Measurements from ENCODE around the gene RSPH10B2. TPM values are rescaled to one million over a fixed set of nuclear protein-coding genes. Genes with fewer than 3 reads are reported as not detected.
"Not testable (repeated sequence)": the region's sequence is repeated elsewhere in the genome, so short reads cannot be mapped to it uniquely, and the experiment has no call there.

Gene RSPH10B2
- total RNA-seq (2012; rRNA removed): under 0.01 TPM in 1 of 2 replicates, not detected in the other

DNA sequence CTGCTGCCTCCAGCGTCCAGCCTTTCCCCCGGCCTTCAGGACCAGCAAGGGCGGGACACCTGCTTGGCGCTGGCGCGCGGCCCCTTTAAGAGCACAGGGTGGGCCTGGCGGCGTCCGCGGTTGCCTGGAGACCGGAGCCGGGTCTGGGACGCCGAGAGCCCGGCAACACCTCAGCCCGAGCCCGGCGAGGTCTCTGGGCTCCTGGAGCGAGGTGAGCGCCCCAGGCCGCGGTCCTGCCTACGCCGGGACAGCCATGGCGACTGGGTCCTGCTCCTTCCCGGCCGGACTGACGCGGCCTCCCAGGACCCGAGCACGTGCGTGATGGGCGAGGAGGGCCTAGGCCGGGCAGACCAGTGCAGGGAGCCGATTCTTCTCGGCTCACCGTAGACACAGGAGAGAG is at the start of gene RSPH10B2:
Gene RSPH10B2 (plus strand): TSS at position 140 of the 400 bp plus-strand sequence. CDS start 3,575 bp downstream, outside the sequence.
- not testable (repeated sequence) for H3K9me3 ChIP-seq (replicated peaks; ENCODE audit: low read length); H3K4me2 ChIP-seq (ENCODE audit: low read length); H3K36me3 ChIP-seq (ENCODE audit: insufficient read depth, low read length); H3K4me1 ChIP-seq (ENCODE audit: control insufficient read depth, insufficient read depth, low read length); H3K27me3 ChIP-seq (ENCODE audit: control insufficient read depth, insufficient read depth, low read length); H3K9ac ChIP-seq (ENCODE audit: low read depth, low read length); H3K4me3 ChIP-seq (ENCODE audit: low read length)

DNA sequence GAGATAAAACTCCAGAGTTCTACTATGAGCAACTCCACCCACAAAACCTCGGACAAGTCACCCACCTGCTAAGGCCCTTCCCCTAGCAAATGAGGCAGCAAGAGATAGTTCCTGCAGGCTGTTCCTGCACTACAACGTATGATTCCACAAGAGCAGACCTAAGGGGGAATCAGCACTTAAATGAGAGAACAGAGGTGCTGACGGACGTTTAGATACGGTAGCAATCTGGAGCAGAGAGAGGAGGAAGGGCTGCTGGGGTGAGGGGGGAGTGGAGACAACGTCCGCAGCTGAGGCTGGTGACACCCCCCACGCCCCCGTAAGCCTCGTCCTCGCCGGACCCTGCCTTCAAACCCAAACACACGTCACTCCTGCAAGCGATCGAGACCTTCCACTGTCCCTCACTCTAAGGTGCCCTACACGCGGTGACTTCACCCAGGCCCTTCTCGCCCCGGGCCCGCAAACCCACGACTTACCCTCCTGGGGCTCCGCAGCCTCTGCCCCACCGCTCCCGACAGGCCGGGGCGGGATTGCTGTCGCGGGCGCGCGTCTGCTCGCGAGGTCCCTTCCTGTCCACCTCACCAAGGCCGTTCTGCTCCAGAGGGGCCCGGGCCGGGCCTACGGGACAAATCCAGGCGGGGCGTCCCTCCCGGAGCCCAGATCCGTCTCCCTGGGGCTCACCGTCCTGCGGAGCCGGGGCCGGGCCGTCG is 47.8 kb upstream of the RSPH10B2 start:
- H3K4me2 ChIP-seq (ENCODE audit: low read length): peak overlapping the region; percentile 80
- peak overlapping the region; percentile 96 for H3K9ac ChIP-seq (ENCODE audit: low read depth, low read length)
- peaks cover 9% of the 10 kb centered on the region for H3K9me3 ChIP-seq (replicated peaks; ENCODE audit: low read length)
- peaks cover 3% of the 10 kb centered on the region for H3K4me1 ChIP-seq (ENCODE audit: control insufficient read depth, insufficient read depth, low read length)
- H3K27me3 ChIP-seq (ENCODE audit: control insufficient read depth, insufficient read depth, low read length): no peaks in the 10 kb centered on the region
- H3K36me3 ChIP-seq (ENCODE audit: insufficient read depth, low read length): peaks cover 20% of the 10 kb centered on the region
- H3K4me3 ChIP-seq (ENCODE audit: low read length): peak overlapping the region; percentile 84

DNA sequence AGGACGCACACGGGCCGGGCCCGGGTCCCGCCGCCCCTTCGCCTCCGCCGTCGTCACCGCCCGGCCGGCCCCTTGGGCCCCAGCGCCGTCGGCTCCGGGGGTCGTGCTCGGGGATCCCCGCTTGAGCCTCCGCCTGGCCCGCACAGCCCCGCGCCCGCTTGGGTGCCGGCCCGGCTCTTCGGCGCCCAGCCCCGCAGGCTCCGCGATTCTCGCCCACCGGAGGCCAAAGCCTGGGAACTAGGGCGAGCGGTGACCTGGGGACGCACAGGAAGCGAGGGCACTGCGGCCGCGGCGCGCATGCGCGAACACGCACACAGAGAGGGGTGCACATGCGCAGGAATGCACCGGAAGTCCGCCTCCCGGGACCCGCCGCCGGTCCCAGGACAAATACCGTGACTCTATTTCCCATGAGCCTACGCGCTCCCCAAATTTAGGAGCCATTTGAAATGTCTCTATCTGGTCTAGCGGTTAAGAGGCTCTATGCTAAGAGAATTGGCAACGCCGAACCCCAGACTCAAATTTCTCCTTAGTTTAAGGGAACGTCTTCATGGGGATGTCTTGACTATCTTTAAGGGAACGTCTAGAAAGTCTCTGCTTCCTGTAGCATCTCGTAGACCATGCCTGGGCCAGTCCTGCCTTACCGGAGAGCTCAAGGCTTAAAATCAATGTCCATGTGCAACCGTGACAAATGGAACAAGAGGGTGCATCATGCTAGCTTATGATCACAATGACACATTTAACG is 47.1 kb upstream of the RSPH10B2 start, which contains the start of gene ZNF12:
Gene ZNF12 (minus strand): TSS at position 282 of the 742 bp plus-strand sequence. CDS start 1,774 bp downstream, outside the sequence.
- H3K4me2 ChIP-seq (ENCODE audit: low read length): peak within 1 kb of the TSS; percentile 80
- H3K27me3 ChIP-seq (ENCODE audit: control insufficient read depth, insufficient read depth, low read length): no peaks in the 10 kb centered on the region
- H3K4me1 ChIP-seq (ENCODE audit: control insufficient read depth, insufficient read depth, low read length): peaks cover 3% of the 10 kb centered on the region
- H3K9ac ChIP-seq (ENCODE audit: low read depth, low read length): peak within 1 kb of the TSS; percentile 96
- peaks cover 9% of the 10 kb centered on the region for H3K9me3 ChIP-seq (replicated peaks; ENCODE audit: low read length)
- H3K4me3 ChIP-seq (ENCODE audit: low read length): peak within 1 kb of the TSS; percentile 84
- H3K36me3 ChIP-seq (ENCODE audit: insufficient read depth, low read length): peaks cover 13% of the 10 kb centered on the region

DNA sequence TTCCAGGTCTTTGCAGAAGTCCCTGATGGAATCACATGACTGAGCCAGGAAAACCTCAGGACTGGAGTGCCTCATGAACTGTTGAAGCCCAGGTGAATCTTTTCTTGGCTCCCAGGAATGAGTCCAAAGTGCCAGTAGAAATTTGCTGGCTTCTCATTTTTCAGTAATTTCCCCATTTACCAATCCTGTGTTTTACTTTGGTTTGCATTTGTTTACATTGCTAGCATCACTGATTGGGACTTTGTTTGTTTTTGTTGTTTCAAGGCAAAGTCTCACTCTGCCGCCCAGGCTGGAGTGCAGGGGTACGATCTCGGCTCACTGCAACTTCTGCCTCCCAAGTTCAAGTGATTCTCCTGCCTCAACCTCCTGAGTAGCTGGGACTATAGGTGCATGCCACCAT is 45.6 kb upstream of the RSPH10B2 start:
- H3K27me3 ChIP-seq (ENCODE audit: control insufficient read depth, insufficient read depth, low read length): no peaks in the 10 kb centered on the region
- H3K9me3 ChIP-seq (replicated peaks; ENCODE audit: low read length): peaks cover 4% of the 10 kb centered on the region
- no peak overlapping the region for H3K9ac ChIP-seq (ENCODE audit: low read depth, low read length)
- H3K36me3 ChIP-seq (ENCODE audit: insufficient read depth, low read length): peaks cover 7% of the 10 kb centered on the region
- no peak overlapping the region for H3K4me3 ChIP-seq (ENCODE audit: low read length)
- peaks cover 3% of the 10 kb centered on the region for H3K4me1 ChIP-seq (ENCODE audit: control insufficient read depth, insufficient read depth, low read length)
- H3K4me2 ChIP-seq (ENCODE audit: low read length): no peak overlapping the region

DNA sequence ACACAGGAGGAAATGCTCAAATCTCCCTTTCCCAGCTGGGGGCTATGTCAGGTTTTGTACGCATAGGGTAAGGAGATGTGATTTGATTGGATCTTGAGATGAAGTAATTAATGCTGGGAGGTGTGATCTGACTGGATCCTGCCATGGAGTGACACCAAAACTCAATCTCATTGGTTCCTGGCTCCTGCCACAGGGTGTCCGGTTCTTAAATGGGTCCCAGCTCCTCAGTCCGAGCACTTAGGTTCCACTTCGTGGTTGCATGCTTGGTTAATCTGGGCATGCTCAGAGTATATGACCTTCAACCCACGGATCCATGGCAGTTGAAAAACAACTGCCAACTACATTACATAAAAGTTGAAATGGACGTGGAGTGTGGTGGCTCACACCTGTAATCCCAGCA is 44.1 kb upstream of the RSPH10B2 start:
- Histone ChIP-seq H3K4me3 (ENCODE audit: low read length) (no peak overlapping the region), H3K4me2 (ENCODE audit: low read length) (no peak overlapping the region), H3K27me3 (ENCODE audit: control insufficient read depth, insufficient read depth, low read length) (no peaks in the 10 kb centered on the region), H3K36me3 (ENCODE audit: insufficient read depth, low read length) (no peaks in the 10 kb centered on the region), H3K9me3 (replicated peaks; ENCODE audit: low read length) (no peaks in the 10 kb centered on the region), H3K9ac (ENCODE audit: low read depth, low read length) (no peak overlapping the region), H3K4me1 (ENCODE audit: control insufficient read depth, insufficient read depth, low read length) (peaks cover 3% of the 10 kb centered on the region)

DNA sequence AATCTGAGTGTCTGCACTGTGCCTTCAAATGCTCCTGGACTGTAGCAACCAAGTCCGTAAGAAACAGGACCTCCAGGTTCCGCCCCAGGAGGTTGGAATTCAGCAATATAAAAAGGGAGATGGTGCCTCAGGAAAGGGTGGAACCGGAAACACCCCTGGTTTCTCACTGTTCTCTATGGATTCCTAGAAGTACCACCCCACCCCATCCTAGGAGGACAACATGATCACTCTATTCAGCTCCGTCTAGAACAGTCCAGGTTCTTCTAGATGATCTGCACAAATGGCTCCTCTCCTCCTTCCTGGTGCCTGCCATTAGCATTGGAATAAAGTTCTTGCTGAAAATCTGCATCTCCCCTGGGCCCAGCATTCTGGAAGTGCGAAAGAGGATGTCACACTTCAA is 39.5 kb upstream of the RSPH10B2 start:
- H3K4me1 ChIP-seq (ENCODE audit: control insufficient read depth, insufficient read depth, low read length): no peaks in the 10 kb centered on the region
- H3K36me3 ChIP-seq (ENCODE audit: insufficient read depth, low read length): no peaks in the 10 kb centered on the region
- H3K9me3 ChIP-seq (replicated peaks; ENCODE audit: low read length): no peaks in the 10 kb centered on the region
- H3K4me3 ChIP-seq (ENCODE audit: low read length): no peak overlapping the region
- no peak overlapping the region for H3K4me2 ChIP-seq (ENCODE audit: low read length)
- H3K9ac ChIP-seq (ENCODE audit: low read depth, low read length): no peak overlapping the region
- H3K27me3 ChIP-seq (ENCODE audit: control insufficient read depth, insufficient read depth, low read length): peaks cover 5% of the 10 kb centered on the region

DNA sequence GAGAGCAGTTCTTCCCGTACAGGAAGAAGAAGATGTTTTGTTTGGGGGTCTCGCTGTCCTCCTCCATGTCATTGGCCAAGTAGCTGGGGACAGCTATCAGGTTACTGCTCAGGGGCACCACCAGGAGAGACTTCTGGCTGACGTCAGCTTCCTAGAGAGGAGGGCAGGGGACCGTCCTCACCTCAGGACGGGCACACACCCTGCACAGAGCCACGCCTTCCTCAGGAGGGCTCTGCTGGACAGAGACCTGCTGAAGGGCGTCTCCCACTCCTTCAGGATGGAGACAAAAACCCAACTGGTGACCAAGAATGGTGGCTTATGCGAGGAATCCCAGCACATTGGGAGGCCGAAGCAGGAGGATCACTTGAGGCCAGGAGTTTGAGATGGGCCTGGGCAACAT is 38.0 kb upstream of the RSPH10B2 start:
- H3K9me3 ChIP-seq (replicated peaks; ENCODE audit: low read length); H3K4me2 ChIP-seq (ENCODE audit: low read length); H3K9ac ChIP-seq (ENCODE audit: low read depth, low read length); H3K4me1 ChIP-seq (ENCODE audit: control insufficient read depth, insufficient read depth, low read length); H3K27me3 ChIP-seq (ENCODE audit: control insufficient read depth, insufficient read depth, low read length); H3K4me3 ChIP-seq (ENCODE audit: low read length); H3K36me3 ChIP-seq (ENCODE audit: insufficient read depth, low read length): not testable (repeated sequence)

DNA sequence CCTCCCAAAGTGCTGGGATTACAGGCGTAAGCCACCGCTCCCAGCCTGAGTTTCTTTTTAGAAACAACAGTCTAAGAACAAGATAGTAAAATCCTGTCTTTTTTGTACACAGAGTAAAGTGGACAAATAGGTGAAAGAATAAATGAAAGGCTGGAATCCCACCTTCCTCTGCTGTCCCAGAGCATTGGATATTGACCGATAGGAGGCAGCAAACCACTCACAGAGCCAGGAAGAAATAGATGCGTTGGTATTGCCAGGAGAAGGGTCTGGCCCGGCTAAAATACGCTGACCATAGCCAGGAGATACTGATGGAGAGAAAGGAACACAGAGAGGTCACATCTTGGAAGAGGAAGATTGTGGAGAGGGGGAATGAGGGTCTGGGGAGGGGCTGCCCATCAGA is 35.8 kb upstream of the RSPH10B2 start:
- peaks cover 5% of the 10 kb centered on the region for H3K27me3 ChIP-seq (ENCODE audit: control insufficient read depth, insufficient read depth, low read length)
- H3K4me3 ChIP-seq (ENCODE audit: low read length): no peak overlapping the region
- H3K4me1 ChIP-seq (ENCODE audit: control insufficient read depth, insufficient read depth, low read length): no peaks in the 10 kb centered on the region
- no peak overlapping the region for H3K4me2 ChIP-seq (ENCODE audit: low read length)
- no peaks in the 10 kb centered on the region for H3K9me3 ChIP-seq (replicated peaks; ENCODE audit: low read length)
- no peak overlapping the region for H3K9ac ChIP-seq (ENCODE audit: low read depth, low read length)
- no peaks in the 10 kb centered on the region for H3K36me3 ChIP-seq (ENCODE audit: insufficient read depth, low read length)

DNA sequence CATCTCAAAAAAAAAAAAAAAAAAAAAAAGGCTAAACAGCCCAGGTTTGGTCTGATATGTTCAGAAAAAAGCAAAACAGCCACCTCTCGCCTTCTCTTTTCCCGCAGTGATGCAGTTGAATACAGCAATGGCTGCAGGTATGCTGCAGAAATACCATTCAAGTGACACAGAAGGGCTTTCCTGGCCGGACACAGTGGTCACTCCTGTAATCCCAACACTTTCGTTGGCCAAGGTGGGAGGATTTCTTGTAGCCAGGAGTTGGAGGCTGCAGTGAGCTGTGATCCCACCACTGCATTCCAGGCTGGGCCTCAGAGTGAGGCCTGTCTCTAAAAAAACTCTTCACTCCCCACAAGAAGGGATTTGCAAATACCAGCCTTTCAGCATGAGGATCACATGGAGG is 29.6 kb upstream of the RSPH10B2 start:
- H3K4me1 ChIP-seq (ENCODE audit: control insufficient read depth, insufficient read depth, low read length); H3K36me3 ChIP-seq (ENCODE audit: insufficient read depth, low read length); H3K4me3 ChIP-seq (ENCODE audit: low read length); H3K27me3 ChIP-seq (ENCODE audit: control insufficient read depth, insufficient read depth, low read length); H3K9ac ChIP-seq (ENCODE audit: low read depth, low read length); H3K4me2 ChIP-seq (ENCODE audit: low read length); H3K9me3 ChIP-seq (replicated peaks; ENCODE audit: low read length): not testable (repeated sequence)

DNA sequence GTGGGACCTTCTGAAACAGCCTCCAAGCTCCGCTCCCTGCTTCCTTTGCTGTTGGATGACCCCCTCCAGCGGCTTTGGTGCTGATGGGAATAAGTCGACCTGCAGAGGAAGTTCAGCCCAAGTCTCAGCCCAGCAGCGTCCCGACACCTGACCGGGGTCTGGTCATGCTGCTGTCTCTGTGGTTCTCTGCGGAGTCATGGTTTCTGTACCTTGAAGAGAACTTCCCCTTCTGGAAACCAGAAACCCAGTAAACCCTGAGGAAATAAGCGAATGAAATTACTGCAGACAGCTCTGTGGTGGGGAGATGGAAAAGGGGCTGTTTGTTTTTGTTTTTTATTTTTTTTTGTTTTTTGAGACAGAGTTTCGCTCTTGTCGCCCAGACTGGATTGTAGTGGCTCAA is 28.9 kb upstream of the RSPH10B2 start:
- Histone ChIP-seq H3K9me3 (replicated peaks; ENCODE audit: low read length) (no peaks in the 10 kb centered on the region), H3K9ac (ENCODE audit: low read depth, low read length) (no peak overlapping the region), H3K36me3 (ENCODE audit: insufficient read depth, low read length) (no peaks in the 10 kb centered on the region), H3K4me2 (ENCODE audit: low read length) (no peak overlapping the region), H3K4me1 (ENCODE audit: control insufficient read depth, insufficient read depth, low read length) (peaks cover 5% of the 10 kb centered on the region), H3K27me3 (ENCODE audit: control insufficient read depth, insufficient read depth, low read length) (no peaks in the 10 kb centered on the region), H3K4me3 (ENCODE audit: low read length) (no peak overlapping the region)

DNA sequence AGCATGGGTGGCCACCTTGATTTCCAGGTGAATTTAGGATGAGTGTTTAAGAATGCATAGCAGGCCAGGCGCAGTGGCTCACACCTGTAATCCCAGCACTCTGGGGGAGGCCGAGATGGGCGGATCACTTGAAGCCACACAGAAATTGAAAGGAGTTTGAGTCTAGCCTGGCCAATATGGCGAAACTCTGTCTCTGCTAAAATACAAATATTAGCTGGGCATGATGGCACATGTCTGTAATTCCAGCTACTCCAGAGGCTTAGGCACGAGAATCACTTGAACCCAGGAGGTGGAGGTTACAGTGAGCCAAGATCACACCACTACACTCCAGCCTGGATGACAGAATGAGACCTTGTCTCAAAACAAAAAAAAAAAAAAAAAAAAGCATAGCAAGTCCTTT is 27.6 kb upstream of the RSPH10B2 start:
- not testable (repeated sequence) for H3K36me3 ChIP-seq (ENCODE audit: insufficient read depth, low read length); H3K27me3 ChIP-seq (ENCODE audit: control insufficient read depth, insufficient read depth, low read length); H3K4me2 ChIP-seq (ENCODE audit: low read length); H3K9me3 ChIP-seq (replicated peaks; ENCODE audit: low read length); H3K4me3 ChIP-seq (ENCODE audit: low read length); H3K4me1 ChIP-seq (ENCODE audit: control insufficient read depth, insufficient read depth, low read length); H3K9ac ChIP-seq (ENCODE audit: low read depth, low read length)

DNA sequence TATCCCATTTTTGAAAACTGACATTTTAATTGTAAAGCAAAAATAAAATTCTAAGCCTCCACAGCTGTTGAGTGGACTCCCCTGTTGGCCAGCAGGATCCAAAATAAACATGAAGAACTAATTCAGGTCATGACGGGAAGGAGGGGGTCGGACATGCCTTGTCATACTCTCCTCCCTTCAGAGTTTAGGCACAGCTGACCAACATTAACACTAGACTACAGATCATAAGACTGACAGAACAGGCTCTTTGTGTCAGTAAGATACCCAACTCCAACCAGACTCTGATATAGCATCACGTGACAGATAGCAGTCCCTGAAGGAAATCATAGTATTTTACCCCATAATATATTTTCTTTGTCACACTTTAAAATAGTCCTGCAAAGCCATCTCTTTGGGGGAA is 26.2 kb upstream of the RSPH10B2 start:
- Histone ChIP-seq H3K4me1 (ENCODE audit: control insufficient read depth, insufficient read depth, low read length) (peaks cover 8% of the 10 kb centered on the region), H3K9me3 (replicated peaks; ENCODE audit: low read length) (no peaks in the 10 kb centered on the region), H3K4me3 (ENCODE audit: low read length) (no peak overlapping the region), H3K27me3 (ENCODE audit: control insufficient read depth, insufficient read depth, low read length) (no peaks in the 10 kb centered on the region), H3K36me3 (ENCODE audit: insufficient read depth, low read length) (no peaks in the 10 kb centered on the region), H3K9ac (ENCODE audit: low read depth, low read length) (no peak overlapping the region), H3K4me2 (ENCODE audit: low read length) (no peak overlapping the region)
